ENCODE measurements around the gene CDKN1C. TPM values are rescaled to one million over a fixed set of nuclear protein-coding genes. Genes with fewer than 3 reads are reported as not detected.

CDKN1C gene
- total RNA-seq, 1 experiment from 2014 or later, result 15.4 TPM

DNA sequence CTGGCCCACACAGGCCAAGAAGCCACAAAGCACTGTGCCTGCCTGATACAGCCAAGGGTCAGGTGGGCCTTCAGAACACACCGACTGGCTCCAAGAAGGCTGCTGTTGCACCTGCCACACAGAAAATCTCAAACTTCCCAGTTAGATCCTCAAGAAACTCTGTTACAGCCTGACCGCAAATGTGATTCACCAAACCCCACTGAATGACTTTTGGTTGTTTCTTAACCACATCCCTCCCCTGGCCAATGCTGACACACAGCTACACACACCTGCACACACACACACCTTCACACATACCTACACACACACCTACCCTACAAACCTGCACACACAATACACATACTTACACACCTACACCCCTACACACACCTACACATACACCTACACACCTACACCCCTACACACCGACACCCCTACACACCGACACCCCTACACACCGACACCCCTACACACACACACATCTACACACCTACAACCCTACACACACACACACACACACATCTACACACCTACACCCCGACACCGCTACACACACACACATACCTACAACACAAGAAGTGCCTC is 31.5 kb downstream of the CDKN1C start:
- no peak overlapping the region for H3K4me3 Mint-ChIP-seq

More for the DNA sequence above, 31.5 kb downstream of the CDKN1C start:
- H2AFZ ChIP-seq (ENCODE audit: low read length), result no peak overlapping the region
- no peak overlapping the region for H4K5ac ChIP-seq (ENCODE audit: insufficient read length, low read depth, low read length)
- H3K9me3 ChIP-seq (ENCODE audit: control insufficient read depth, low read depth, low read length), result no peaks in the 10 kb centered on the region
- no peak overlapping the region for H2BK120ac ChIP-seq (ENCODE audit: low read depth, low read length, poor library complexity, severe bottlenecking)
- no peaks in the 10 kb centered on the region for H4K20me1 ChIP-seq (ENCODE audit: control insufficient read depth, insufficient read depth, insufficient read length)
- H3K4me1 Mint-ChIP-seq, result peaks cover 2 to 8% of the 10 kb centered on the region in 2 experiments; a peak in 2 of 4 replicates
- H2BK15ac ChIP-seq (ENCODE audit: low read depth, low read length), result no peak overlapping the region
- H2AK5ac ChIP-seq (ENCODE audit: insufficient read length, low read length), result no peak overlapping the region
- no peaks in the 10 kb centered on the region for H3K9me3 Mint-ChIP-seq
- no peak overlapping the region; a peak in 1 of 7 replicates for H3K27ac Mint-ChIP-seq
- H4K8ac ChIP-seq (replicated peaks; ENCODE audit: insufficient read length, low read depth, low read length), result no peak overlapping the region
- no peaks in the 10 kb centered on the region for H3K4me1 ChIP-seq (ENCODE audit: insufficient read depth, low read length)
- TF ChIP-seq, protein P1, sequence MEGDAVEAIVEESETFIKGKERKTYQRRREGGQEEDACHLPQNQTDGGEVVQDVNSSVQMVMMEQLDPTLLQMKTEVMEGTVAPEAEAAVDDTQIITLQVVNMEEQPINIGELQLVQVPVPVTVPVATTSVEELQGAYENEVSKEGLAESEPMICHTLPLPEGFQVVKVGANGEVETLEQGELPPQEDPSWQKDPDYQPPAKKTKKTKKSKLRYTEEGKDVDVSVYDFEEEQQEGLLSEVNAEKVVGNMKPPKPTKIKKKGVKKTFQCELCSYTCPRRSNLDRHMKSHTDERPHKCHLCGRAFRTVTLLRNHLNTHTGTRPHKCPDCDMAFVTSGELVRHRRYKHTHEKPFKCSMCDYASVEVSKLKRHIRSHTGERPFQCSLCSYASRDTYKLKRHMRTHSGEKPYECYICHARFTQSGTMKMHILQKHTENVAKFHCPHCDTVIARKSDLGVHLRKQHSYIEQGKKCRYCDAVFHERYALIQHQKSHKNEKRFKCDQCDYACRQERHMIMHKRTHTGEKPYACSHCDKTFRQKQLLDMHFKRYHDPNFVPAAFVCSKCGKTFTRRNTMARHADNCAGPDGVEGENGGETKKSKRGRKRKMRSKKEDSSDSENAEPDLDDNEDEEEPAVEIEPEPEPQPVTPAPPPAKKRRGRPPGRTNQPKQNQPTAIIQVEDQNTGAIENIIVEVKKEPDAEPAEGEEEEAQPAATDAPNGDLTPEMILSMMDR (conservative IDR thresholded peaks at IDR 0.05), result no peak
- no peak overlapping the region for H2BK5ac ChIP-seq (ENCODE audit: insufficient read length, low read length)
- WGBS (ENCODE audit: extremely low coverage, insufficient read length, low lambda C conversion rate), result 100% methylated on average over 5 of the region's 7 CpGs
- no peak overlapping the region for H2BK20ac ChIP-seq (ENCODE audit: low read depth, low read length, poor library complexity, severe bottlenecking)
- H3K4ac ChIP-seq (ENCODE audit: low read depth, low read length), result no peak overlapping the region
- no peak overlapping the region for H3K27ac ChIP-seq (ENCODE audit: insufficient read length, low read depth, low read length)
- H3K4me2 ChIP-seq (ENCODE audit: insufficient read depth, insufficient read length, low read length), result no peak overlapping the region
- H2BK12ac ChIP-seq (ENCODE audit: insufficient read length, low read depth, low read length), result no peak overlapping the region
- no peak overlapping the region for H3K14ac ChIP-seq (ENCODE audit: insufficient read depth, low read length)
- no peak overlapping the region for H4K91ac ChIP-seq (ENCODE audit: insufficient read length, low read depth, low read length)
- H3K18ac ChIP-seq (ENCODE audit: insufficient read length, low read depth, low read length), result no peak overlapping the region
- no peaks in the 10 kb centered on the region for H3K36me3 Mint-ChIP-seq (ENCODE audit: insufficient read depth in 1 of 3, low read depth in 3 of 3)
- no peak for DNase-seq
- no peaks in the 10 kb centered on the region for H3K23me2 ChIP-seq (ENCODE audit: insufficient read length, low read depth, low read length, poor library complexity, severe bottlenecking)
- H3K79me2 ChIP-seq (ENCODE audit: insufficient read depth, low read length), result no peaks in the 10 kb centered on the region
- no peak overlapping the region for H3K23ac ChIP-seq (ENCODE audit: insufficient read length, low read depth, low read length)
- H3K9ac ChIP-seq (ENCODE audit: extremely low read depth, insufficient read length, low read length), result no peak overlapping the region
- H3K79me1 ChIP-seq (ENCODE audit: insufficient read depth, low read depth, low read length, poor library complexity, severe bottlenecking), result no peaks in the 10 kb centered on the region
- H3K27me3 Mint-ChIP-seq (ENCODE audit: low read depth), result peaks cover 80% of the 10 kb centered on the region
- H3K27me3 ChIP-seq (ENCODE audit: insufficient read depth, low read length), result peaks cover 3% of the 10 kb centered on the region; the same call in 1 of the 2 replicates
- H3T11ph ChIP-seq (ENCODE audit: low read length), result no peak overlapping the region
- H3K56ac ChIP-seq (ENCODE audit: insufficient read length, low read depth, low read length), result no peak overlapping the region
